Forelimb muscle (tissue), 1 donor: ENCODE measurements around the gene KIF5C. TPM values are rescaled to one million over a fixed set of nuclear protein-coding genes. Genes with fewer than 3 reads are reported as not detected.

Experiments
- DNase-seq: peaks from one replicate; pipeline ENCODE4 v3.0.0-alpha.2; 2013; ENCODE audit warnings: low read depth
- polyA plus RNA-seq: library from polyadenylated mRNA; unstranded; fragments of 120-200 nt; gene quantifications from one replicate; pipeline ENCODE4 v1.2.1, GENCODE V29; 2013; ENCODE audit not compliant: insufficient read length

Gene KIF5C
- polyA plus RNA-seq, 1 donor = 1.6 TPM

DNA sequence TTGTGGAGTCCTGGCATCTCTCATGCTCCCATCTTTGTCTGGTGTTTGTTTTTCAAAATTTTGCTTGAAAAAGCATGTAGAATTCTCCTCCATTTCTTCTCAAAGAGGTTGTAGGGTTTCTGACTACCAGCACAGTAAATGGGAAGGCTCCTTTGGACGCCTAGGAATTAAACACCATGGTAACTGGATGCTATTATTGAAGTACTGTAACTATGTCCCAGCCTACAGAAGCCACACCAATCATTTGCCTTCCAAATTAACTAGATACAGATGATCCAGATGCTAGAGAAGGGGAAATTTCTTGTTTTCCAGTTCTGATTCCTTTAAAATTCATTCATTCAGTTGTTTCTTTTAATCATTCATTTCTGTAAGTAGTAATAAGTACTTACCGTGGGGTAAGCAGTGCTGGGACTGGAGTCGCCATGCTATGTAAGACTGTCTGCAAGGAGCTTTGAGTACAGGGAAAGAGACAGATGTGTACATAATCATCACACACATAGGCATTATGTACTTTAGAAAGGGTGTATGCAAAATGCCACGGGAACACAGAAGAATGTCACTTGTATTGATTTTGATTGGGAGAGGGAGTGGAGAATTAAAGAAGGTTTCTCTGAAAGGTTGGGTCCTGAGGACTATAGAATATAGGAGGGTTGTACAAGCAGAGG lies 49.6 kb downstream of the KIF5C start:
- DNase-seq = no peak

DNA sequence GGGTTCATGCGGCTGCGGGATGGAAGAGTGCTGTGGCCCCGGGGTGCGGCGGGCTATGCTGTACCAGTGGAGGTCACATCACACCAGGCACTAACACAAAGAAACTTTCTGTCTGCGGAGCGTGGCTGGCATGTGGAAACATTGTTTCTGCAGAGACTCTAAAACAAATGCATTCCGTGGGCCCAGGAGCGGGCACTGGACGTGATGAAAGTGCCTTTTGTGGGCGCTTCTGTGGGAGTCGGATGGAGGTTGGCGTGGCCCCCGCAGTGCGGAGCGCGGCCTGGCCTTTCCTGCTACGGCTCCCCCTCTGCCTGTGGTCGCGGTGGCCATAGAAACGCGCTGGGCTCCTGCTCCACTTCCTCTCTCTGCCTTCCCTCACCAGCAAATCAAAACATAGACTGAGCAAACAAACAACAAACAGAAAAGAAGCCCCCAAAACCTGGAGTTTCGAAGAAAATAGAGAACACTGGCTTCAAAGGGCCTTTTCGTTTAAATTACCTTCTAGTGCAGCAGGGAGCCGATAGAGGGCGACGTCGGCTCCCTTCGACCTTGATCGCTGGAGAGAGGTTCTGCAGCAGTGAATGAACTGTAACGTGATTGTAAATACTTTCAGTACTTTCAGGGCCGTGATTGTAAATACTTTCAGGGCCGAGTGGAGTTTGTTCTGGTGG lies 51.4 kb downstream of the KIF5C start:
- peak; percentile 22 for DNase-seq

- no peak for DNase-seq
These were observed 52.0 kb downstream of the KIF5C start for GRCh38 chr2:148926981-148927401.

GRCh38 chr2:148928395-148928794 lies 53.4 kb downstream of the KIF5C start:
- DNase-seq = no peak

DNA sequence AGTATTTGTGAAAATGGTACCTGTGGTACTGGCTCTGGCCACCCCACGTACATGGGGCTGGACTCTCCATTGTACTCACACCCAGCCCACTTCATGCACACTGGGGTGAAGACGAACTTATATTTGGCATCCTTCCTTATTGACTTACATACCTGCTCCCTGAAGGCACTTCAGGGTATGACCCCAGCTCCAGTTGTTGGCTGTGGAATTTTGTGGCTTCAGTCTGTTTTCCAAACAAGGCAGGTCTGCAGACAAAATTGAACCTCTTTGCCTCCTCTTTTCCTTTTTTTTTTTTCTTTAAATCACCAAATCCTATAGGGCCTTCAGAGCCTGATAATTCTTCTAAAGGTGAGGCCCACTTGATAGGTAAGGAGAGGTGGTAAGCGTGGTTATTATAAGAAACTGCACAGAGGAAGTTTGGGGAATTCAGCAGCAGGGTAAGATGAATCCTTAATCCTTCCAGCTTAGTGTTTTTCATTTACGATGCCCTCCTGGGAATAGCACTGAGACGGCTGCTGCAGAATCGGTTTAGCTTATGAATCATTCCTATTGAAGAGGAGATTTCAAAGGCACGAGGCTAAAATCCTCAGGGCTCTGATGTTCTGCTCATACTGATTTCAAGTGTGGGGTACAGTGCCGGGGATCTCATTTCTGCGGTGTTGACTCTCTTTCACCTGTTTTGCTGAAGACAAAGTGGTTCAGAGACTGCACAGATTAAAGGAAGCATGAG lies 55.2 kb downstream of the KIF5C start:
- DNase-seq = no peak

DNA sequence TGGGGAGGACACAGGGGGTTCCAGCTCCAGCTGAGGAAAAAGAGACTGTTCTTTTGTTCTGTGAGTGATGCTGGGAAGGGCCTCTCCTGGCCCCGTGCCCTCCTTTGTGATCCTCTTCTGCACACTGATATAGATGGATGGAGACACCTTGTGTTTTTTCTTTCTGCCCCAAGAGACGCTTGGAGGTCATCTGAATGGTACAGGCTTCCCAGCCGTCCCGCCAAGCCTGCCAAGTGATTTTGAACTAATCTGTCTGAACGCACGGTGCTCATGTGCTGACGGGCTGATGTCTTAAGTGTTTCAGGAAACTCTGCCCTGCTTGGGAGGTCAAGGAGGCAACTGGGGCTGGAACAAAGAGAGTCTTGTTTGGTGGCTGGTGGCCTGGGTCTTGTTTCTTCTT lies 57.5 kb downstream of the KIF5C start:
- no peak for DNase-seq

GRCh38 chr2:148933456-148933855 lies 58.4 kb downstream of the KIF5C start:
- no peak for DNase-seq

GRCh38 chr2:148935791-148936190 lies 60.8 kb downstream of the KIF5C start:
- DNase-seq = no peak

GRCh38 chr2:148936857-148937450 lies 61.9 kb downstream of the KIF5C start:
- no peak for DNase-seq

DNA sequence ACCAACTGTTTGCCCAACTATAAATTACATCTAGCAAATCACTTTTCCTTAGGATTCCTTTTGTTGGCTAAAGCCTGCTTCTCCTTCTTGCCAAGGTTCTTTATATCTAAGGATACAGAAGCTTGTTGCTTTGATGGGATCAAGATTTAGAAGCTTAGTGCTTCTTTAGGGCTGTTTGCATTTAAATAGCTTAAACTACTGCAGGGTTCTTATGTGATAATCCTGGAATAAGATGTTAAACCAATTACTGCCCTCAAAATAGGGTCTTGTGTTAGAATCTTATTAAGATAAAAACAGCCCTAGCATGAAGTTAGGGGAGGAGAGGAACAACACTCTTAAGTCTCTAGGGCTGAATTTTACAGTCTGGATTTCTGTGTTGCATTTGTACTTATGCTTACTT lies 64.2 kb downstream of the KIF5C start:
- no peak for DNase-seq

GRCh38 chr2:148943097-148943496 lies 68.1 kb downstream of the KIF5C start:
- DNase-seq = no peak

DNA sequence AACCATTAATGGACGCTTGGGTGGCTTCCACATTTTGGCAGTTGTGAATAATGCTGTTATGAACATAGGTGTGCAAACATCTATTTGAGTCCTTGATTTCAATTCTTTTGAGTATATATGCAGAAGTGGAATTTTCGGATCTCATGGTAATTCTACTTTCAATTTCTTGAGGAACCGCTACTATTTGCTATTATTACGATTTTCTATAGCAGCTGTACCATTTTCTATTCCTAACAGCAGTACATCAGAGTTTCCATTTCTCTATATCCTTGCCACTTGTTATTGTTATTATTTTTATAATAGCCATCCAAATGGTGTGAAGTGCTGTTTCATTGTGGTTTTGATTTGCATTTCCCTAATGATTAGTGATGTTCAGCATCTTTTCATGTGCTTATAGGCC lies 69.5 kb downstream of the KIF5C start:
- no peak for DNase-seq

- no peak for DNase-seq
These were observed 72.3 kb downstream of the KIF5C start for GRCh38 chr2:148947299-148947698.

DNA sequence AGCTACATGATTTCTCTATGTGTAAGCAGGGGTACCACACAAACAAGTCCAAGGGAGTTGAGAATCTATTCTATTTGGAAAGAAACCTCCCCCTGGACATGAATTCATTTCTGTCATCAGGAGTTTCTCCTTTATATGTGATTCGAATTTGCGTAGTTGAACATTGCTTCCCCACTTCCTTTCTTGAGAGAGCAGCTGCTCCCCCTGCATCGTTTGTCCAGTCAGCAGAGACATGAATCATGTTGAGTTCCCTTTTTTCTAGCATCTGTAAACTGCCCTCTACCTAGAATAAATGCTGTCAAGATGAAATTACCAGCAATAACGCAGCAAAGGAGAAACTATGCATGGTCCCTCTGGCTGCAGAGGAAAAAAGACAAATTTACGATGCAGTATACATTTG lies 73.8 kb downstream of the KIF5C start:
- DNase-seq = no peak

- DNase-seq = no peak
These were observed 74.3 kb downstream of the KIF5C start for GRCh38 chr2:148949348-148949747.

DNA sequence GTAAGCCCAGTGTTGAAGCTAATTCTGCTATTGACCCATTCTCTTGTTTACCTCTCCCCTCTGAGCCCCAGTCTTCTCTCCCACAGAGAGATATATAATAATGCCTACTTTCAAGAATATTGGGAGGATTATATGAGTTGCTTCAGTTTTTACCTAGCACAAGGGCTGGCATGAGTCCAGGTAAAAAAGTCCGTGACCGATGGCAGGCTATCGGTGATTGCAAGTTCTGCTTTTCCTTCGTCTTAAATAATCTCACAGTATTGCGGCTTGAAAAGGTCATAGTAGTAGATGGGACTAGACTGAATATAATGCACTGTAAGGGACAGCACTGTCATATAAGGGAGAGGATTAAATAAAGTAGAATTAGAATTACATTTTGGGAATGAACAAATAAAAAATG lies 77.6 kb downstream of the KIF5C start:
- DNase-seq = no peak

GRCh38 chr2:148953426-148953825 lies 78.4 kb downstream of the KIF5C start:
- no peak for DNase-seq

DNA sequence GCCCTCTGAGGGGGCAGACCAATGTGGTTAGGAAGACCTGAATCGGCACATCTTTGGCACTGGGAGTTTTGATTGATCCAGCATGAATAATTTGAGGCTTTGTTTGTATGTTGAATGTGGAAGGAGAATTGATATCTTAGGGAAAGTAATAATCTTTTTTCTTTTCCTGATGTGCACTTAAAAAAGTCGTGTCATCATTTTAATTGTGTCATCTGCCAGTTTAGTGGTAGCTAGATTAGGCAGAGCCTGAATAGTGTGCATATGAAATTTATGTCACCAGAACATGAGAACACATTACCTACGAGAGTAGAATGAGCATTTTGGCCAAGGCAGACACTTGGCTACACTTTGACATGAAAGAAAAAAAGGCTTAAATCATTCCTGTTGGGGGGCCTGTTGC lies 79.5 kb downstream of the KIF5C start:
- DNase-seq = no peak

DNA sequence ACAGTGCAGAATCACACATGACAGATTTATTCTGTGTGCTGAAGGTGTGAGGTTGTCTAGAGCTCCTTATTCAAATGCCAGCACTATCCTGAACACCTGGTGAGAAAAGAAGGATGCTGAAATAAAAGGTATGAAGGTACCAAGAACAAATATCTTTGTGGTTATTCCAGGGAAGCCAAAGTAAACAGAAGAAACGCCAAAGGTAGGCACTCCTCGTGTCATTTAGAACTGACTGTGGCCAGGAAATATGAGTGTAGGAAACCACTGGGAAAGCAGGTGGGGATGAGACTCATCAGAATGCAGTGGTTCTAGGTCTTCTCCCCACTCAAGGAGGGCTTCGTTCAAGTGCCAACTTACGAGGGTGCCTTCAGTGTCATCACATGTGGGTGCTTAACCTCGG lies 80.8 kb downstream of the KIF5C start:
- no peak for DNase-seq

GRCh38 chr2:148957023-148957422 lies 82.0 kb downstream of the KIF5C start:
- DNase-seq = no peak

DNA sequence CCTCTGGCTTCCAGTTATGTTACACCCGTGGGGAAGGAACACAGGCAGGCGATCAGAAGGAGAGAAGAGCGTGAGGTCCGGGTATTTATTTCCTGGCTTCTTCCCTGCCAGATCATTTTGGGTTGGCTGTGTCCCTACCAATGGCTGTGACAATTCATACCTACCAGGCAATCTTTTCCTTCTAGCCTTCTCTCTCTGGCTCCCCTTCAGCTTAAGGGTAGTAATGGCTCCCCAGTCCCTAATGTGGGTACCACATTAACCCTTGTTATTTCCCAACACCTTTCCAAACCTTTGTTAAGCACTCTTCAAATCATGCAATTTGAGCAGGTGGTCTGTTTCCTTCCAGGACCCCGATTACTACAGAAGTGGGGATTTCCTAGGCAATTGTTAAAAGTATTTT lies 84.7 kb downstream of the KIF5C start:
- DNase-seq = no peak

DNA sequence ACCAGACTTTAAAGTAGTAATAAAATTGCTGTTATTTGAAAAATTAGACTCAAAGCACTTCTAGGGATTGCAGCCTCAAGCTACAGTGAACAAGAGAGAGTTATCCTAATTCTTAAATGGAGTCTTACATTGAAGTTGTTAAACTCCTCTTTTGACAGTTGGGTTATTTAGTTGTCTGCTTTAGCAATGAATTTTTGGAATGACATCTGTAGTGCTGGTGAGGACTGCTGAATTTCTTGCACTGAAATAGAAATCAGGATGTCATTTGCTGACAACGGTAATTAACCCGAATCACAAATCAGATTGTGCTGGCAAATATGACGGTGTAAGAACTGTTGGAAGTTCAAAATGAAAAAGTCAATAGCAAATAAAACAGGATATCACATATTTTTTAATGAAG lies 85.5 kb downstream of the KIF5C start:
- DNase-seq = no peak

DNA sequence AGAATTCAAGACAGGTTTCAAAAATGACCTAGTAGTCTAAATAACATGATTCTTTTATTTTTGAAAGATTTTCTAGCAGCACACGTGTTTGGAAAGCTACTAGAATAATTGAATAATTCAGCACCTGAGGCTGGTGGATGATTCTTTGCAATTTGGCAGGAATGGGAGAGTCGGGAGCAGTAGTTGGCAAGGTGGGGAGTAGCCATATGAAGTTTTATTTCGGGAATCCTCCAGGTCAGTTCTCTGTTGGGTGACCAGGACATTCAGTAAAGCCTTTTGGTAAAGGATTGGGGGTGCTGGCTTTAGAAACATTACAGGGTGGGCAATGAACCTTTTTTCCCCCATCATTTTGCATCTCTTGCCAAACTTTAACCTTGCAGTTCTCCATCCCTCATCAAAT lies 88.4 kb downstream of the KIF5C start:
- DNase-seq = no peak
